Ammon's horn (tissue), 1 donor: ENCODE measurements around the gene WNT3A.
A peak's percentile ranks its signal among the peaks of the same experiment; 100 is the strongest.

ENCODE experiments used
- DNase-seq: peaks from one replicate; pipeline ENCODE4 v3.0.0-alpha.2; 2016; ENCODE audit warnings: low spot score

WNT3A gene

DNA sequence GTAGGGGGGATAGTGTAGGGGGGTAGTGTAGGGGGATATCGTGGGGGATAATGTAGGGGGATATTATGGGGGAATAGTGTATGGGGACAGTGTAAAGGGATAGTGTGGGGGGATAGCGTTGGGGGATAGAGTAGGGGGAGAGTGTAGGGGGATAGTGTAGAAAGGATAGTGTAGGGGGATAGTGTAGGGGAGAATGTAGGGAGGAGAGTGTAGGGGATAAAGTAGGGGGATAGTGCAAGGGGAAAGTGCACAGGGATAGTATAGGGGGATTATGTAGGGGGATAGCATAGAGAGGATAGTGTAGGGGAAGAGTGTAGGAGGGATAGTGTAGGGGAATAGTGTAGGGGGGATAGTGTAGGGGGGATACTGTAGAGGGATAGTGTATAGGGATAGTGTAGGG, 63.4 kb downstream of the WNT3A start:
- no peak for DNase-seq

DNA sequence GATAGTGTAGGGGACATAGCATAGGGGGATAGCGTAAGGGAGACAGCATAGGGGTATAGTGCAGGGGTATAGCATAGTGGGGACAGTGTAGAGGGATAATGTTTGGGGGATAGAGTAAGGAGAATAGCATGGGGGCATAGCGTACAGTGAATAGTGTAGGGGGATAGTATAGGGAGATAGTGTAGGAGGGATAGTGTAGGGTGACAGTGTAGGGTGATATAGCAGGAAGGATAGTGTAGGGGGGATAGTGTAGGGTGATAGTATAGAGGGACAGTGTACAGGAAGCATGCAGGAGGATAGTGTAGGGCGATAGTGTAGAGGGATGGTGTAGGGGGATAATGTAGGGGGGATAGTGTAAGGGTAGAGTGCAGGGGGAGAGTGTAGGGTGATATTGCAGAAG, 64.1 kb downstream of the WNT3A start:
- no peak for DNase-seq

DNA sequence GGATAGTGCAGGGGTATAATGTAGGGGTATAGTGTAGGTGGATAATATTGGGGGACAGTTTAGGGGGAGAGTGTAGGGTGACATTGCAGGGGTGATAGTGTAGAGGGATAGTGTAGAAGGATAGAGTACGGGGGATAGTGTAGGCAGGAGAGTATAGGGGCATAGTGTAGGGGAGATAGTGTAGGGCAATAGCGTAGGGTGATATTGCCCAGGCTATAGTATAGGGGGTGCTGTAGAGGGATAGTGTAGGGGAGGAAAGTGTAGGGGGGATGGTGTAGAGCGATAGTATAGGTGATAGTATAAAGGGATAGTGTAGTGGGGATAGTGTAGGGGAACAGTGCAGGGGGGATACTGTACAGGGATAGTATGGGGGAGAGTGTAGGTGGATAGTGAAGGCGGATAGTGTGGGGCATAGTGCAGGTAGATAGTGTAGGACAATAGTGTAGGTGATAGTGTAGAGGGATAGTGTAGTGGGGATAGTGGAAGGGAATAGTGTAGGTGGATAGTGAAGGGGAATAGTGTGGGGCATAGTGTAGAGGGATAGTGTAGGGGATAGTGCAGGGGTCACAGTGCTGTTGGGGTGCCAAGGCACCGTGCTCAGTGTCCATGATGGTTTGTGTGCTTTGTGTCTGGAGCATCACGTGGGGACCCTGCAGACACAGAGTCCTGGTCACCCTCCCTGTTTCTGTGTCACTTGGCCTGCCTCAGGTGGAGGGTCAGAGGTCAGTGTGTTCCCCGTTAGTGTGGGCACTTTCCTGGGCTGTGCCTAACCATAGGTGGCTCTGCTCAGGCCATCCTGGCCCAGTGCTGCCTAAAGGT, 65.2 kb downstream of the WNT3A start:
- no peak for DNase-seq

DNA sequence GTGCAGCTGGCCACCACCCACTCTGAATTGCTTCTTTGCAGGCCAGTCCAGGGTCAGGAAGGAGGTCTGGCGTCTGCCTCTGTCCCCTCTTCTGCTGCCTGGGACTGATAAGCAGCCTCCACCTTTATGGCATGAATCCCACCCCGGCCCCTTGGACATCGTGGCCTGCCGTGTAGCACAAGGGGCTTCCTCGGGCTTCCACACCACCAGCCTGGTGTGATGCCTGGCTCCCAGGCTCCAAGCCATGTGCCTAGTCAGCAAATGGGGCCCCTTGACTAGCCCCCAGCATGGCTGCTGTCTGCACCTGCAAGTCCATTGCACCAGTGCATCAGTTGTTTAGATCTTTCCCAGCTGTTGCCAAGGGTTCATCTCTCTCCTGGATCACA, 65.9 kb downstream of the WNT3A start:
- DNase-seq: no peak

DNA sequence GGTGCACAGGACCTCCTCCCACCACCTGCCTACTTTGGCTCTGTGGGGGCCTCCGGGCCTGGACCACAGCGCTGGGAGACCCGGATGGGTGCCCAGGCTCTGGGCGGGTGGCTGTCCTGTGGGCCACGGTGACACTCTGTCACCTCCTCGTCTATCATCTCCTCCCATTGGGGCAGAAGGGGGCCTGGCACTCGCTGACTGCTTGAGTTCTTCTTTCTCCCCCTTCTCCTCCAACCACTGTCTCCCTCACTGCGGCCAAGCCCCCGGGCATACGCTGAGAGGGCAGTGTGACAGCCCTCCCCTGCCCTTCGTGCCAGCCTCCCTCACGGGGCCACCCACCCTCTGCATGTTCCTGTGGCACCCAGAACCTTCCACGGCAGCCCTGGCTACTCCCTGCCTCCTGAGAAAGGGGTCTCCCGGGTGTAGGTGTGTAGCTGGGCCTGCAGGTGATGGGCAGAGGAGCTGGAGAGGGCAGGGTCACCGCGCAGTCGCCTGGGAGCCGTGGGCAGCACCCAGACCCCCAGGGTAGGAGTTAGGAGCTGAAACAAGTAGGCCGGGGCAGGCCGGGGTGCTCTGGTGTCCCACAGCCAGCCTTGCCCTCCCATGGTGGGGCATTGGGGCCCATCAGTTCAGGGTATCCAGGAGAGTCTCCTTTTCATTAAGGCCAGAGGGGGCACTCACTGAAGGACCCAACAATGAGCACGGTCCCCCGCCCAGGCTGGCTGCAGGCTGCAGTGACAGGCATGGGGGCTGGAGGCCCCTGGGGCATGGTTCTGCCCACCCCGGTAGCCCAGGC, 66.5 kb downstream of the WNT3A start:
- no peak for DNase-seq

DNA sequence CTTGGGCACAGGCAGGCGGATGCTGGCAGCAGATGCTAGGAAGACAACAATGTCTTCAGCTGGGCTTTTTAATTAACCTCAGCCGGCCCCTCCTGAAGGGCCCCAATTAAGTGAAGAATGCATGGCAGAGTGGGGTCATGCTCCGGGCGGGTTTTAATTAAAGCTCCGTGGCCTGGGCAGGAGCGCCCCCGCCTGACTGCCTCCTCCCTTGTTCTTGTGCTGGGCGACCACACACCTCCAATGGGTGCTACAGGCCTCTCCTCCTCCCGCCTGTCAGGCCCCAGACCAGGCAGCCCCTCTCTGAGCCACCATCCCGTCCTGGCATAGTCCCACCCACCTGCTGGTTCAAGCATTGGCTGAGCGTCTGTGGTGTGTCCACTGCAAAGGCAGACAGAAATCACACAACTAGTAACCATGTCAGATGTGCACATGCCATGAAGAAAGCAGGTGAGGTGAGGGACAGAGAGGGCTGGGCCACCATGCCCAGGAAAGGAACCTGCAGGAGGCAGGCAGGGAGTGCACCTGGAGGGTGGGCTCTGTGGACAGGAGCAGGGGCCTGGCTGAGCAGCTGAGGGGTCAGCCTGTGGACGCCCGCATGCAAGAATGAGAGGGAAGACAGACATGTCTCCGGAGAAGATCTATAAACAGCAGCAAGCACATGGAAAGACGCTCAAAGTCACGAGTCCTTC, 67.2 kb downstream of the WNT3A start:
- DNase-seq: no peak

DNA sequence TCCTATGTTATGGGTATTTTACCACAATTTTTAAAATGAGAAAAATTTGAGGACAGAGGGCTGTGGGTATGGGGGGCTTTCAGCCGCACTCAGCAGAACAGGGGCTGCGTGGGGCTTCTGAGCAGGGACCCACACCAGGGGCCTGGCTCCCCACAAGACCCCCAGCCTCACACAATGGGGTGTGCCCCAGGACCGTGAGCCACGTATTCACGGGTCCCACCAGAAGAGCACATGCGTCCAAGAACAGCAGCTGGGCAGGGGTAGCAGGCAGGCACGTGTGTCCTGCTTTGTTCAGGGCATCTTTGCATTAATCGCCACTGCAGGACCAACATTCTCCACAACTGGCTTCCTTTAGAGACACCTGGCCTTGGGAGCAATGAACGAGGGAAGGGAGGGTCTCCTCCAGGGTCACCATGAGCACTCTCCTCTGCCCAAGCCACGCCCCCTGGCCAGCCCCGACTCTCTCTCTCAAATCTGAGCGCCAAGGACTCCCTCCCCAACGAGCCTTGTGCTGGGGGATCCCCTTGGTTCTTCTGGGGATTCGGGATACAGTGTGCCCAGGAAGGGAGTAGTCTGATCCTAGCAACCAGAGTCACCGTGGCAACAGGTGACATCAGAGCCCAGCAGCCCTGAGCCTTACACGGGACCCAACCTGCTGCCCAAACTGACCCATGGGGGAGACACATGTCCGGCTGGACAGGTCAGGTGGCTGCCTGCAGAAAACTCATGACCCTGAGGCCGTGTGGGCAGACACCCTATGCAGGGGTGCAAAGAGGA, 68.3 kb downstream of the WNT3A start:
- no peak for DNase-seq

DNA sequence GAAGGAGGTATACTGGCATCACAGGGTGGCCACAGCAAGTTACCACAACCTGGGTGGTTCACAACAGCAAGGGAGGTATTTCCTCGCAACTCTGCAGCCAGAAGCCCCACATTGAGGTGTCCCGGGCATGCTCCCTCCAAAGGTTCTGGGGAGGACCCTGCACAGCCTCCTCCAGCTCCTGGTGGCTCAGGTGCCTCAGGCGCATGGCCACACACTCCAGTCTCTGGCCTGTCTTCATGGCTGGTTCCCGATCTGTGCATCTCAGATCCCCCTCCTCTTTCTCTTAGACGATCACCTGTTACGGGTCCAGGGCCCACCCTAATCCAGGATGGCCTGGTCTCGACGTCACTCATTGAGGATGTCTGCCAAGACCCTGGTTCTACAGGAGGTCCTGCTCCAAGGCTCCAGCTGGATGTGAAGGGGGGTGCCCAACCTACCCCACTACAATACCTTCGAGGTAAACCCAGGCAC, 69.0 kb downstream of the WNT3A start:
- DNase-seq: no peak

DNA sequence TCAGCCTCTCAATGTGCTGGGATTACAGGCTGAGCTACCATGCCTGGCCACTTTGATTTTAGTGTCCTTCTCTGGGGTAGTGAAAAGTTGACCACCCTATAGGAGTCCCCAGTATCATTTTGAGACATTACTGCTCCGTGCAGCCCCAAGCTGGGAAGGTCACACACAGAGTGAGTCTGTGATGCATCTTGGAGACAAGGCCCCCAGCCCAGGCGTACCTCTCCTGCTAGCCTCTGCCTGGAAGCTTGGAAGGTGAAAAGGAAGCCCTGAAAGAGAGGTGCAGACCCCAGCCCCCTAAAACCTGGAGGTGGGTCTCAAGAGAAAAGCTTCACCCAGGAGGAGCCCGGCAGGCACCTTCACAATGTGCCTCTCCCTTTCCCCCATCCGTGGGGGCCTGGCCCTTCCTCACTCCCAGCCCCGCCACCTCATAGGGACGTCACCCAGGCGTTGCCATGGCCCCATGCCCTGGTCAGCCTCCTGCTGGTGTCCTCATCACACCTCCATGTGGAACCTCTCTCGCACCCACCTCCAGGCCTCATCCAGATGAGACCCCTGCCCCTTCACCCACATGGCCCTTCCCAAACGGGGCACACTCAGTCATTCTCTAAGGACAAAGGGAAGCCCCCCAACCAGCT, 70.1 kb downstream of the WNT3A start:
- DNase-seq: no peak

DNA sequence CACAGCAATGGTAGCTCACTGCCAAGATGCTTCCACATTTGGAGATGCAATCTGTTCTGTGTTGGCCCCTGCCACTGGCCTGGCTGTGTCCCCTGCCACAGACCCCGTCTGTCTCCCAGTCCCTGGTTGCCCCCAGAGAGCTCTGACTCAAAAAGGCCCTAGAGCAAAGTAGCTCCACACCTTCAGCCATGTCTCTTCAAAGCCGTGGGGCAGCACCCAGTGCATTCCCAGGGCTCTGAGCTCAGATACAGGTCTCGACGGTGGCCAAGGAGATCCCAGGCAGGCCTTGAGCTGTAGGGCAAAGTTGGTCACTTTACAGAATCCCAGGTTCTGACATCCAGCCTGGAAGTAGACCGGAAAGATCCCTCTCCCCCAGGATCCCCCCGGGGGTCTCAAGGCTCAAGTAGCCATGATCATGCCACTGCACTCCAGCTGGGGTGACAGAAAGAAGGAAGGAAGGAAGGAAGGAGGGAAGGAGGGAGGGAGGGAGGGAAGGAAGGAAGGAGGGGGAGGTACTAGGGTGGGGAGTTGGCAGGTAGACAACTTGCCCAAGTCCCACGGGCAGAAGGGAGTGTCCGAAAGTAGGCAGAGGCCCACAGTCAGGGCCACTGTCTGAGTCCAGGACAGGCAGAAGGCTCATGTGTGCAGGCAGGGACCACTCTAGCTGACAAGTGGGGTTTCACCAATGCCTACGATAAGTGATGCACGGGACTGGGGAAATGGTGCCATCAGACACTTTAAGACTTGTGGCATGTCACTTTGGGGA, 71.0 kb downstream of the WNT3A start:
- no peak for DNase-seq

DNA sequence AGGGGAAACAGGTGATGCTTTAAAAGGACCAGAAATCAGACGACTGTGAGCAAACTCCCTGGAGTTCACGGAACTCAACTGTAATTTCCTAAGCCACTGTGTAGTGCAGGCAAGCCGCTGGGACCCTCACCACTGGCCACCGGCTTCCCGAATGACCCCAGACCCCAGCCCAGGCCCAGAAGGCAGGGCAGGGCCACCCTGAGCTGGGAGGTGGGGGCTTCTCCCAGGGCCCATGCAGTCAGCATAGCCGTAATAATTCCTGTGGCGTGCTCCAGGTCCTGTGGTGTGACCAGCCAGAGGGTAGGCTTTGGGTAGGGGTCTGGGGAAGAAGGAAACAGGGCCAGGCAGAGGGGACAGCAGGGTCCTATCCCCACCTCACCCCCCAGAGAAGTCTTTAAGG, 72.2 kb downstream of the WNT3A start:
- no peak for DNase-seq

DNA sequence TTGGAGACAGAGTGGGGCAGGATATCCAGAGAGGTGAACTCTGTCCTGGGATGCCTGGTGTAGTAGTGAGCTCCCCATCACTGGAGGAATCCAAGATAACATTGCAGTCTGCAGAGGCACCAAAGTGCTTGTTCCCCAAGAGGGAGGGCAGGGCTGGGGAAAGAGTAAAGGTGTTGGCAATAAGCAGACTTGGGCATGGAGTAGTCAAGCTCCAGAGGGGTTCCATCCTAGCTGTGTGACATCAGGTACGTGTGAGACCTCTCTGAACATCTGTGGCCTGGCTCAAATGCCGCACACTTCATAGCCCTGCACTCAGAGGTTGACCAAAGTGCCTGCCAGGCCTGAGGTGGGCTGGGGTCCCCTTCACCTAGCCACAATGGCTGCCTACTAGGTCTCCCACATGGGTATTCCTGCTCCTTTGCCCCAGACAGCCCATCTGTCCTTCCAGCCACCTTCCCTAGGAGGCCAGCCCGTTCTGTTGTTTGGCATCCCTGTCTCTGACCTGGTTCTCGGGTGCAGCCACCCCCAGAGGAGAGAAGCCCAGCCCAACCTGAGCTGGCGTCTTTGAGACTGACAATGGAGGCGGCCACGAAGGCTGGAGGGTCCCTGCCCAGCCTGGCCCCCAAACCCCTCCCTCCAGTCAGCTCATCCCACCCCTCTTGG, 72.9 kb downstream of the WNT3A start:
- DNase-seq: no peak

DNA sequence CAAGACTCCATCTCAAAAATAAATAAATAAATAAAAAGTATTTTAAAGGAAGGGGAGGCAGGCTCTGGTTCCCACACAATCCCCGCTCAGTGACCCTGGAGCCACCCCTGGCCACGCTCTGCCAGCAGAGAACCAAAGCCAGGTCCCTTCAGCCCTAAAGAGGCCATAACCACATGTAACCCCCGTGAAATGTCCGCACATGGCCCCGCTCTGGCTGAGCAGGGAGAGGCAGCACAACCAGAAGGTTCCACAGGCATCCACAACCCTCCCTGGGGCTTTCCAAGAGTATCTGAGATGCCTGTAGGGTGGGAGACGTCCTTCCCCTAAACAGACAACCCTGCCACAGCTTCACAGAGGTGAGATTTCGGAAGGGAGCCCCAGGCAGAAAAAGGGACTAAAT, 74.3 kb downstream of the WNT3A start:
- no peak for DNase-seq

DNA sequence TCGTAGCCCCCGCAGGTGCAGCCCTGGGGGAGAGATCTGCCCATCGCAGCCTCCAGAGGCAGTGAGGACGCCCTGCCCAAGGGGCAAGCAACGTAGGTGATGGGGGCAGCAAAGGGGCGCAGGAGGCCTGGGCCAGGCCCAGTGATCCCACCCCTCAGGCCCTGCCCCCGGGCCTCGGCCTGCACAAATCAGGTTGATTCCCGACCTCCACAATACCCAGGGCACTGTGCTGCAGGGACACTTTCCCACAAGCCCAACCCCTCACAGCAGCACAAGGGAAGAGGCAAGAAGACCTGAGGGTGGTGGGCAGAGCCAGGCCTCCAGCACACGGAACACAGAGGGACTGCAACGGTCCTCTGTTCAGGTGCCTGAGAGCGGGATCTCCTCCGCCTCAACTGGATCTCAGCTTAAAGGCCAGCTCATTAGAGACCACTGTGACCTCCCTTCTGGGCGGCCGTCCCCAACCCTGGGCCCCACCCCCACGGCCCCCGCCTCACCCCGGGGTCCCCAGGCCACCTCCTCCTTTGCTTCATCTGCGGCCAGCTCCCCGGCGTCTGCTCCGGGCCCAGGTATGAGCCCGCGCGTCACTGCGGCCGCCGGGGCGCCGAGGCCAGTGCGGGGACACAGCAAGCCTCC, 74.9 kb downstream of the WNT3A start:
- no peak for DNase-seq

DNA sequence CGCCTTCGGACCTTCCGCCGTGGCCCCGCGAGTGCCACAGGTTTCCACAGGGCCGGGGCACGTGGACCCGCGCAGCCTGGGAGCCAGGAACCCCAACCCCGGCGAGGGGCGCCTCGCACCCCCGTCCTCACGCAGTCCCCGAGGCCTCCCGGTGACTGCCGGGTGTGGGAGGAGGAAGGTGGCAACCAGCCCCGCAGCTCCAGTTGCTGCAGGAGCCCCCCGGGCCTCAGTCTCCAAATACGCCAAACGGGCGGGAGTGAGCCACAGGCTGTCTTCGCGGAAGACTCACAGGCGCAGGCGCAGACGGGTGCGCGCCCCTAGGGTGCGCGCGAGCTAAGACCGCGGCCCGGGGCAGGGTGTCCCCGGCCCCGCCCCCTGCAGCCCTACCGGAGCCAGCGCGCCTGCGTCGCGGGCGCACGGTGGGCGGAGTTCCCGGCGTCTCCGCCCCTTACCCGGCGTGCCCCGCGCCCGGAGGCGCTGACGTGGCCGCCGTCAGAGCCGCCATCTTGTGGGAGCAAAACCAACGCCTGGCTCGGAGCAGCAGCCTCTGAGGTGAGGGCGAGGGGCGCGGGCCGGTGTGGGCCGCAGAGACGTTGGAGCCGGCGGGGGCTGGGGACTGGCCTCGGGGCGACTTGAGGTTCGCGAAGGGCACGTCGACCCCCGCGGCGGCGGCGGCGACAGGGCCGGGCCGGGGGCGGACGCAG, 75.6 kb downstream of the WNT3A start, which contains the start of gene ARF1:
Gene ARF1 (plus strand): TSS at position 495 of the 704 bp plus-strand sequence. CDS start 14,407 bp downstream, outside the sequence.
- DNase-seq: peak; percentile 92

DNA sequence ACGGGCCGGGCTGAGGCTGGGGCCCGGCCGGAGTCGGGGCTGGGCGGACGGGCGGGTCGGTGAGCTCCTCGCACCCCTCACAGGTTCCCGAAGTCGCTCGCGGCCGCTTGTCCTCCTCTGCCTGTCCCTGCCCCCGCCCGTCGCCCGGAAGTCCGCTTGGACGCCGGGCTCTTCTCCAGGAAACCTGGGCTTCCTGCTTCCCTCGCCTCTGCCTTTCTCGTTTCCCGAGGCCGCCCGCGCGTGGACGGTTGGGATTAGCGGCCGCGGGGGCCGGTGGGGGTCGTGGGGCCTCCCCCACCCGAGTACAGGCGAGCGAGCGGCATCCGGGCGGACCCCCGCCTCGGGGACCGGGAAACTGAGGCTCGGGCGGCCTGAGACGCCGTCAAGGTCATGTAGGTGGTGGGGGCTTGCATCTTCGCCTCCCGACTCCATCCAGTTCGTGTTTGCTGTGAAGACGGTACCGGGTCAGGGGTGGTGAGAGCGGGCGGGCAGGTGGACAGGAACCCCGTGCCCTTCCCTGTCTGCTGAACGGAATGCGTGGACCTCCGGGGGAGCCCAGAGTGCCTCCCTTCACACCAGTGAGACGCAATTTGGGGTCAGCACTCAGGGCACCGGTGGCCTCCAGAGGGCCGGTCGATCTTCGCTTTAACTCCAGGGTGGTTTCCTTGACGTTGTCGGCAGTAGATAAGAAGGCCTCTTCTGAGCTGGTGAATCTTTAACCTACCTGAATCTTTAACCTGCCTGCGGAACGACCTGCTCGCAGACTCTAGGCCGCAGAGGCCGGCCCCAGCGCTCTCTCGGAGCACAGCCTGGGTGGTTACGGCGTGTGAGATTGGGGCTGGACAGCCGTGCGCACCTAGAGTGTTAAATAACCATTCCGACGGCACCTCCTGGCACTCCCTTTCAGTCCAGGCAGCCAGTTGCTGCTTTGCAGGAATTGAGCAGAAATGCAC, 76.4 kb downstream of the WNT3A start:
- DNase-seq: no peak

DNA sequence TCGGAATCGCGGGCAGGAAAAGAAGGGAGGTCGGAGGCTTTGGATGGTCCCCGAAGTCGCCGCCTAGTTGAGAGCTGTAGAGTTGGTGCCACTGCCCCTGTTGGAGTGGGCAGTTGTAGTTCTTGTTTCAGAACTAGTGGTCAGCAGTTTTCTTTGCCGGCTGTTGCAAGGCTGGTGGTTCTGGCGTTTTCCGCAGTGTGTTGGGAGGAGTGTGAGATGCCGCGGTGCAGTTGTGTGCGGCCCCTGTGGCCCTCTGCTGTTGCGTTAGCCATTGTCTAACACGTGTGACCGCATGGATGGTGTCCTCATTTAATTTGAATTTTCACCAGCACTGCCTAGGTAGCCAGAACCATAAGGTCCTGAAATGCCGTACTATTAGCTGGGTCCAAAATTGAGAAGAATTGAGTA, 77.1 kb downstream of the WNT3A start:
- DNase-seq: peak; percentile 57

DNA sequence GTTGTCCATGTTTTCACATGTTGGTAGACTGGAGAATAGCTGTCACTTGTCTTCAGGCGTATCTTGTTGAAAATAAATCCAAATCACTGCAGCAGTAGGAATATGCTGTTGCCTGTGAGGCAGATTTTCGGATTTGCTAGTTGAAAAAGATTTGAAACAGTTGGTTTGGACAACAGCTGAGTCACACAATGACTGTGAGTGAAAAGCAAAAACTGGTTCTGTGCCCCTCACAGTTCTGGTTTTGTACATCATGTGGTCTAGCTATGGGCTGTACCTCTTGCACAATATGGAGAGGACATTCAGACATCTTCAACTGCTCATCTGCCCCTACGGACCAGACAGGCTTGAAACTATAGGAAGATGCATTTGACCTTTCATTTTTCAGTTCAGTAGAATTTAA, 77.5 kb downstream of the WNT3A start:
- peak; percentile 46 for DNase-seq
